OCI-LY7 (cell line): ENCODE data around the gene MCF2L2. TPM values are rescaled to one million over a fixed set of nuclear protein-coding genes. Genes with fewer than 3 reads are reported as not detected.

ENCODE experiments used
- BruUV-seq: library from RNA; stranded (reverse); fragments of 400-500 nt; replicated peaks from 2 replicates; lab custom pipeline; 2021; lab: Mats Ljungman, UMichigan
- CTCF ChIA-PET: fragments of 300-600 bp; sonication (Branson Sonifier 250); formaldehyde crosslinking; loops from one replicate; lab custom pipeline; 2022; ENCODE audit warnings: antibody characterized with exemption; ENCODE audit not compliant: unreplicated experiment; lab: Charles Lee
- POLR2A ChIA-PET: fragments of 300-600 bp; sonication (Branson Sonifier 250); formaldehyde crosslinking; loops from one replicate; lab custom pipeline; 2022; ENCODE audit warnings: antibody characterized with exemption; lab: Charles Lee
- DNase-seq: peaks from one replicate; pipeline ENCODE4 v3.0.0-alpha.2; 2015; ENCODE audit warnings: low spot score
- H2AFZ ChIP-seq: fragments of 200-600 bp; sonication (generic), shearing (Covaris generic); 2 replicates; pipeline ENCODE4 v1.6.1; 2014; ENCODE audit warnings: mild to moderate bottlenecking, antibody characterized with exemption, low read length, moderate library complexity
- H3K27ac ChIP-seq: fragments of 200-600 bp; sonication (generic); 2 replicates; pipeline ENCODE4 v1.5.1; 2014; ENCODE audit warnings: mixed run types, low read depth, mild to moderate bottlenecking, moderate library complexity, low read length, inconsistent platforms; ENCODE audit not compliant: poor library complexity, severe bottlenecking
- H3K36me3 ChIP-seq: fragments of 200-600 bp; sonication (generic); 2 replicates; pipeline ENCODE4 v1.6.1; 2014; ENCODE audit warnings: mild to moderate bottlenecking, antibody characterized with exemption, low read length, moderate library complexity, mixed read lengths; ENCODE audit not compliant: insufficient read depth
- H3K4me1 ChIP-seq: fragments of 200-600 bp; sonication (generic); 2 replicates; pipeline ENCODE4 v1.5.1; 2014; ENCODE audit warnings: mild to moderate bottlenecking, low read length; ENCODE audit not compliant: insufficient read depth, poor library complexity, severe bottlenecking
- H3K4me2 ChIP-seq: fragments of 200-600 bp; sonication (generic); 2 replicates; pipeline ENCODE4 v1.6.1; 2014; ENCODE audit warnings: mild to moderate bottlenecking, low read length
- H3K4me3 ChIP-seq: fragments of 200-600 bp; sonication (generic); 2 replicates; pipeline ENCODE4 v1.5.1; 2014; ENCODE audit warnings: mild to moderate bottlenecking, low read depth, low read length; ENCODE audit not compliant: poor library complexity, severe bottlenecking
- H3K79me2 ChIP-seq: fragments of 200-600 bp; sonication (generic); 2 replicates; pipeline ENCODE4 v1.6.1; 2016; ENCODE audit warnings: low read depth, mild to moderate bottlenecking, low read length, moderate library complexity, mixed read lengths; ENCODE audit not compliant: insufficient read depth
- H3K9me2 ChIP-seq: fragments of 200-600 bp; sonication (generic); 2 replicates; pipeline ENCODE4 v1.6.1; 2016; ENCODE audit warnings: mild to moderate bottlenecking, low read length, mixed read lengths; ENCODE audit not compliant: insufficient read depth
- H3K9me3 ChIP-seq: fragments of 200-600 bp; sonication (generic); 2 replicates; pipeline ENCODE4 v1.6.1; 2014; ENCODE audit warnings: mild to moderate bottlenecking, mixed run types, low read length, mixed read lengths
- H4K20me1 ChIP-seq: fragments of 200-600 bp; sonication (generic); 2 replicates; pipeline ENCODE4 v1.6.1; 2014; ENCODE audit warnings: mild to moderate bottlenecking, antibody characterized with exemption, low read length, moderate library complexity, mixed read lengths; ENCODE audit not compliant: insufficient read depth
- EZH2phosphoT487 ChIP-seq: fragments of 200-600 bp; sonication (generic); IDR thresholded peaks from 2 replicates; pipeline ENCODE4 v1.6.1; 2018; ENCODE audit warnings: low read depth, borderline replicate concordance, mild to moderate bottlenecking, mixed run types, antibody characterized with exemption, low read length, moderate library complexity, mixed read lengths
- intact Hi-C: fragments of 100-400 bp; cut with micrococcal nuclease; formaldehyde crosslinking; loops from one replicate; pipeline ENCODE4 v1.10.0; 2022; ENCODE audit not compliant: unreplicated experiment
- total RNA-seq, 2 experiments: library from RNA; depleted of rRNA in 1 of 2; stranded (reverse); fragments of >200 nt in 1 of 2; shearing (Covaris generic) in 1 of 2; gene quantifications; 2 replicates each; pipeline ENCODE4 v1.2.3, GENCODE V29; 2014 to 2022
- TF ChIP-seq, protein P1 (sequence below): fragments of 200-600 bp; sonication (generic); conservative IDR thresholded peaks from 2 replicates; pipeline ENCODE4 v1.5.1; 2014; ENCODE audit warnings: mild to moderate bottlenecking, antibody characterized with exemption, low read length, moderate library complexity, mixed read lengths

MCF2L2 gene
- total RNA-seq, 2 experiments from 2014 or later = 6.6 to 8.0 TPM

DNA sequence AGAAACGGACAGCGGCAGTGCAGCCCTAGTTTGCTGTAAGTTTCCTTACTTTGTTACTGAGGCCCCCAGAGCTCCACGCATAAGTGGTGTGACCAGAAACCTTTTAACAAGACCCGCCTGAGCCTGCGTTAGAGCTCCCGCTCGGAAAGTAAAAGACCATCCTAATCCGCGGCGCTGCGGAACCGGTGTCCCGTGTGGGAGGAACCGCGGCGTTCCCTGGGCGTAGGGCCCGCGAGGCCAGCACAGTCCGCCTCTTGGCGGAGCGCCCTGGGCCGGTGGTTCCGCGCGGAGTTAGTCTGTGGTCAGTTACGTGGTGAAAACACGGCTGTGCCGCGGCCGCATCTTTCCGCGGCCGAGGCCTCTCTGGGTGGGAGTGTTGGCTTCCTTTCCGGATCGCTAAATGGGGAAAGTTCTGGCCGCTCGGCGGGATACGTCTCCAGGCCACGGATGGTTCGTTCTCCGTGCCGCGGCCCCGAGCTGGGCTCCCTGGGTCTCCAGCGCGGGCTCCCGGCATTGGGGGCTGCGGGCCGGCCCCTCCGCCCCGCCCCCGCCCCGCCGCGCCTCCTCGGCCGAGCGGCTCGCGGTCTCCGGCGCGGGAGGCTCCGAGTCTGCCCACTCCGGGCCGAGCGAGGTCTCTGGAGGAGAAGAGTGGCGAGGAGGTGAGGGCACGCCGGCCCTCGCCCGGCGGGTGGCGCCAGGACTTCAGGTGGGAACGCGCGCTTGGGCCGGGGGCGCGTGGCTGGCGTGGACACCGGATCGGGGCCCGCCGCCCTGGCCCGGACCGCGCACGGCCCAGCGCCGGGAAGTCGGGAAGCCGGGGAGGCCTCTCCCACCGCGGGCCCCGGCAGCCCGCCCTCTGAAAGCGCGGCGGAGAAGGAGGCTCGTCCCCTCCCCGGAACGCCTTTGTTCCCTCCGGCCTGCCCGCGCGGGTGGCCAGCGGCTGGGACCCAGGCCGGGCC, 174.6 kb downstream of the MCF2L2 start:
- BruUV-seq = no TSS peak

DNA sequence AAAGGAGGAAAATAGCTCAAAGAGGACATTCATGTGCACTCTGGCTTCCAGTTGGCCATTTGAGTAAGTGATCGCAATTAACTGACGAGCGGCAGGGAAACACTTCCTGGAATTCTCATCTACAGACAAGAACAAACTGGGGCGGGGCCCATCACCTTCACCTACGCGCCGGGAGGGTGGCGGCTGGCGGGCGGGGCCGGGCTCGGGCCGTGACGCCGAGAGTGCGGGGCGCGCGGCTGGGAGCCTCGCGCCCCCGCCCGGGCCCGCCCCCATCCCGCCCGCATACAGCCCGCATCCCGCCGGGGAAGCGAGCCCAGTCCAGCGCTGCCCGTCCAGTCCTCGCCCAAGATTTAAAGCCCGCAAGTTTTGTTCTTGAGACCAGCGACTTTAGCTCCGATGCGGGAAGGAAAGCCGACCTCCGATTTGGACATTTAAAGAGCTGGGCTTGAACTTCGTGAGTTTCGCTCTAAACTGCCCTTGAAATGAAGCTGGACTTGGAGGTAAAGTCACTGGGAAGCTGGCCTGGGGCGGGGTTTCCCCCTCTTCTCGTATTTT, 175.4 kb downstream of the MCF2L2 start, which contains the start of gene B3GNT5:
TSS of gene B3GNT5 (plus strand) at position 281 of the 555 bp plus-strand sequence. CDS start 16,546 bp downstream, outside the sequence.
- no peak within 1 kb of the TSS for H3K4me2 ChIP-seq
- no peaks in the 10 kb centered on the region for H3K4me1 ChIP-seq
- H3K36me3 ChIP-seq = no peaks in the 10 kb centered on the region
- H3K79me2 ChIP-seq = no peaks in the 10 kb centered on the region
- H3K4me3 ChIP-seq = no peak within 1 kb of the TSS
- TF ChIP-seq, protein P1, sequence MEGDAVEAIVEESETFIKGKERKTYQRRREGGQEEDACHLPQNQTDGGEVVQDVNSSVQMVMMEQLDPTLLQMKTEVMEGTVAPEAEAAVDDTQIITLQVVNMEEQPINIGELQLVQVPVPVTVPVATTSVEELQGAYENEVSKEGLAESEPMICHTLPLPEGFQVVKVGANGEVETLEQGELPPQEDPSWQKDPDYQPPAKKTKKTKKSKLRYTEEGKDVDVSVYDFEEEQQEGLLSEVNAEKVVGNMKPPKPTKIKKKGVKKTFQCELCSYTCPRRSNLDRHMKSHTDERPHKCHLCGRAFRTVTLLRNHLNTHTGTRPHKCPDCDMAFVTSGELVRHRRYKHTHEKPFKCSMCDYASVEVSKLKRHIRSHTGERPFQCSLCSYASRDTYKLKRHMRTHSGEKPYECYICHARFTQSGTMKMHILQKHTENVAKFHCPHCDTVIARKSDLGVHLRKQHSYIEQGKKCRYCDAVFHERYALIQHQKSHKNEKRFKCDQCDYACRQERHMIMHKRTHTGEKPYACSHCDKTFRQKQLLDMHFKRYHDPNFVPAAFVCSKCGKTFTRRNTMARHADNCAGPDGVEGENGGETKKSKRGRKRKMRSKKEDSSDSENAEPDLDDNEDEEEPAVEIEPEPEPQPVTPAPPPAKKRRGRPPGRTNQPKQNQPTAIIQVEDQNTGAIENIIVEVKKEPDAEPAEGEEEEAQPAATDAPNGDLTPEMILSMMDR = no peak
- no peak for TF ChIP-seq EZH2phosphoT487
- H3K9me2 ChIP-seq = no peaks in the 10 kb centered on the region
- ChIA-PET POLR2A (no interaction called here), CTCF (no interaction called here)
- no peaks in the 10 kb centered on the region for H4K20me1 ChIP-seq
- BruUV-seq = no TSS peak
- intact Hi-C loops = no loop called here
- H3K9me3 ChIP-seq = no peaks in the 10 kb centered on the region
- no peak within 1 kb of the TSS for H3K27ac ChIP-seq
- no peak for DNase-seq
- H2AFZ ChIP-seq = no peak within 1 kb of the TSS

More for the DNA sequence above, 174.6 kb downstream of the MCF2L2 start:
- no peaks in the 10 kb centered on the region for H3K9me2 ChIP-seq
- H3K4me3 ChIP-seq = no peak overlapping the region
- TF ChIP-seq, protein P1 = no peak
- no peak for TF ChIP-seq EZH2phosphoT487
- H2AFZ ChIP-seq = no peak overlapping the region
- CTCF ChIA-PET = no interaction called here
- no peaks in the 10 kb centered on the region for H3K36me3 ChIP-seq
- H3K9me3 ChIP-seq = no peaks in the 10 kb centered on the region
- DNase-seq = no peak
- POLR2A ChIA-PET = no interaction called here
- no peaks in the 10 kb centered on the region for H3K79me2 ChIP-seq
- H3K4me2 ChIP-seq = no peak overlapping the region
- no peaks in the 10 kb centered on the region for H4K20me1 ChIP-seq
- H3K4me1 ChIP-seq = no peaks in the 10 kb centered on the region
- H3K27ac ChIP-seq = no peak overlapping the region
- intact Hi-C loops = no loop called here
